ENCODE measurements around the gene RNF227.

GRCh38 chr17:7880076-7880868 is 35.8 kb downstream of the RNF227 start:
- no peak for TF ChIP-seq CTCF (IDR thresholded peaks at IDR 0.05)
- no peak for TF ChIP-seq POLR2A (IDR thresholded peaks at IDR 0.05)
